ENCODE results near the gene NQO1. TPM values are rescaled to one million over a fixed set of nuclear protein-coding genes. Genes with fewer than 3 reads are reported as not detected.

Gene NQO1
- polyA plus RNA-seq, 1 of the 3 experiments (the other 2 are of a cell fraction): 152 TPM

- Histone ChIP-seq H3K9me2 (no peaks in the 10 kb centered on the region), H3K79me2 (ENCODE audit: insufficient read depth) (peaks cover 53% of the 10 kb centered on the region), H3K36me3 (replicated peaks in 1 of 2; ENCODE audit: control insufficient read depth in 1 of 2, insufficient read depth in 2 of 2, low read length in 1 of 2) (no peaks in the 10 kb centered on the region), H3K9ac (peak overlapping the region; percentile 98; the same call in 1 of the 2 replicates), H3K4me3 (ENCODE audit: low read depth in 2 of 2, low read length in 1 of 2) (no peak overlapping the region), H3K4me1 (ENCODE audit: control insufficient read depth in 1 of 2, insufficient read depth in 2 of 2, low read depth in 1 of 2, low read length in 1 of 2) (no peaks in the 10 kb centered on the region; a peak in 1 of 4 replicates), H3K9me3 (no peaks in the 10 kb centered on the region), H3K4me2 (peak overlapping the region; percentile 59), H4K20me1 (ENCODE audit: insufficient read depth) (no peaks in the 10 kb centered on the region), H3K27me3 (ENCODE audit: insufficient read depth) (no peaks in the 10 kb centered on the region), H2AFZ (ENCODE audit: low read depth) (no peak overlapping the region), H3K27ac (ENCODE audit: low read depth in 2 of 2, low read length in 1 of 2) (no peak overlapping the region), H3F3A (replicated peaks; ENCODE audit: insufficient read depth) (peaks cover 2% of the 10 kb centered on the region)
- TF ChIP-seq RAD21 (IDR thresholded peaks at IDR 0.05; ENCODE audit: low read length) (no peak), NRF1 (IDR thresholded peaks at IDR 0.05; ENCODE audit: low read depth, low read length) (no peak), CTCF (IDR thresholded peaks at IDR 0.05) (no peak), RXRA (IDR thresholded peaks at IDR 0.05; ENCODE audit: borderline replicate concordance, low read depth) (no peak), EZH2phosphoT487 (IDR thresholded peaks at IDR 0.05; ENCODE audit: borderline replicate concordance, low read depth) (no peak), JUND (IDR thresholded peaks at IDR 0.05) (no peak), FOSL2 (IDR thresholded peaks at IDR 0.05; ENCODE audit: borderline replicate concordance, low read depth) (no peak), PBX3 (IDR thresholded peaks at IDR 0.05) (no peak), NFIC (IDR thresholded peaks at IDR 0.05; ENCODE audit: borderline replicate concordance) (no peak), TEAD4 (IDR thresholded peaks at IDR 0.05; ENCODE audit: borderline replicate concordance, insufficient read depth) (no peak), IRF3 (IDR thresholded peaks at IDR 0.05; ENCODE audit: low read depth, low read length) (no peak), FOXM1 (IDR thresholded peaks at IDR 0.05; ENCODE audit: low read depth) (no peak), USF2 (IDR thresholded peaks at IDR 0.05; ENCODE audit: borderline replicate concordance, low read depth, low read length) (no peak), MXI1 (IDR thresholded peaks at IDR 0.05; ENCODE audit: low read depth, low read length) (no peak), MEF2A (IDR thresholded peaks at IDR 0.05; ENCODE audit: borderline replicate concordance, low read depth) (no peak), POLR2AphosphoS5 (IDR thresholded peaks at IDR 0.05; ENCODE audit: low read depth, low read length) (no peak)
- DNase-seq: no peak
- POLR2A ChIA-PET: interaction anchor here (1.0 kb wide), 1 partner anchor 9 kb away, joined by 7 read pairs; the partner anchor contains the start of gene NOB1
- CTCF ChIA-PET: interaction anchor here (1.0 kb wide), 2 partner anchors 9 to 33 kb away, joined by 3 to 8 read pairs; partner anchors contain the start of gene NOB1
- 87% methylated on average over 5 of the region's 5 CpGs for WGBS (ENCODE audit: low lambda C conversion rate)
These were observed 37.2 kb upstream of the NQO1 start for GRCh38 chr16:69763599-69763942.
